Sigmoid colon (tissue), 4 donors: ENCODE results near the gene BPIFB4.
"Not testable (repeated sequence)": the region's sequence is repeated elsewhere in the genome, so short reads cannot be mapped to it uniquely, and the experiment has no call there.

Experiments
- CTCF ChIP-seq, 4 experiments: fragments of 450-650 bp in 3 of 4; fragments of 200-600 bp in 1 of 4; IDR thresholded peaks; one replicate each; pipeline ENCODE4 v1.5.1; 2016 to 2019; ENCODE audit warnings: antibody characterized with exemption in 4 of 4, mild to moderate bottlenecking in 3 of 4, moderate library complexity in 2 of 4
- EP300 ChIP-seq, 4 donors: sonication (generic); formaldehyde crosslinking; IDR thresholded peaks; one replicate each; pipeline ENCODE4 v1.6.1; 2017; ENCODE audit warnings: antibody characterized with exemption in 4 of 4
- POLR2A ChIP-seq, 2 donors: fragments of 450-650 bp; IDR thresholded peaks; one replicate each; pipeline ENCODE4 v1.6.1; 2016; ENCODE audit warnings: antibody characterized with exemption in 2 of 2, mild to moderate bottlenecking in 2 of 2, moderate library complexity in 2 of 2
- POLR2AphosphoS5 ChIP-seq, 4 donors: sonication (generic); formaldehyde crosslinking; IDR thresholded peaks; one replicate each; pipeline ENCODE4 v1.6.1; 2017; ENCODE audit warnings: antibody characterized with exemption in 4 of 4

GRCh38 chr20:33095902-33096584 lies 16.6 kb downstream of the BPIFB4 start:
- TF ChIP-seq CTCF (IDR thresholded peaks at IDR 0.05), result peak in 3 of 4 experiments; percentile 19 to 39 (median 21)
- TF ChIP-seq POLR2A, POLR2AphosphoS5, EP300 (IDR thresholded peaks at IDR 0.05): not testable (repeated sequence)
